Activated CD4-positive, alpha-beta T cell treated with anti-CD3 and anti-CD28 coated beads, Interleukin-2, amount 10 ng/mL, durations not matched to agents 7 days and 5 days (primary cell): ENCODE measurements around the gene ADGRG2. TPM values are rescaled to one million over a fixed set of nuclear protein-coding genes. Genes with fewer than 3 reads are reported as not detected.
A peak's percentile ranks its signal among the peaks of the same experiment; 100 is the strongest.
"Not testable (repeated sequence)": the region's sequence is repeated elsewhere in the genome, so short reads cannot be mapped to it uniquely, and the experiment has no call there.

Source experiments
- CTCF ChIA-PET: fragments of 350-600 bp; sonication (Branson Sonifier 250); formaldehyde crosslinking; loops from one replicate; lab custom pipeline; 2021; ENCODE audit warnings: antibody characterized with exemption; lab: Charles Lee
- POLR2A ChIA-PET: fragments of 350-600 bp; sonication (Branson Sonifier 250); formaldehyde crosslinking; loops from one replicate; lab custom pipeline; 2021; ENCODE audit warnings: antibody characterized with exemption; lab: Charles Lee
- DNase-seq: peaks from one replicate; pipeline ENCODE4 v3.0.0-alpha.2; 2020
- H3K27ac Mint-ChIP-seq: one replicate; pipeline ENCODE4 v1.8.0; 2021; ENCODE audit warnings: mild to moderate bottlenecking, moderate library complexity, mixed read lengths
- H3K27me3 Mint-ChIP-seq: one replicate; pipeline ENCODE4 v1.8.0; 2021; ENCODE audit warnings: mixed read lengths
- H3K36me3 Mint-ChIP-seq: one replicate; pipeline ENCODE4 v1.8.0; 2021; ENCODE audit warnings: low read depth, mixed read lengths
- H3K4me1 Mint-ChIP-seq: one replicate; pipeline ENCODE4 v1.8.0; 2021; ENCODE audit warnings: mixed read lengths
- H3K4me3 Mint-ChIP-seq: one replicate; pipeline ENCODE4 v1.8.0; 2021; ENCODE audit warnings: mild to moderate bottlenecking, moderate library complexity, mixed read lengths
- H3K9me3 Mint-ChIP-seq: one replicate; pipeline ENCODE4 v1.8.0; 2021; ENCODE audit warnings: mixed read lengths
- total RNA-seq, 2 experiments: library from RNA; stranded (reverse); gene quantifications; one replicate each; pipeline ENCODE4 v1.2.3, GENCODE V29; 2021

The ADGRG2 gene
- total RNA-seq, 2 experiments from 2014 or later, result not detected

DNA sequence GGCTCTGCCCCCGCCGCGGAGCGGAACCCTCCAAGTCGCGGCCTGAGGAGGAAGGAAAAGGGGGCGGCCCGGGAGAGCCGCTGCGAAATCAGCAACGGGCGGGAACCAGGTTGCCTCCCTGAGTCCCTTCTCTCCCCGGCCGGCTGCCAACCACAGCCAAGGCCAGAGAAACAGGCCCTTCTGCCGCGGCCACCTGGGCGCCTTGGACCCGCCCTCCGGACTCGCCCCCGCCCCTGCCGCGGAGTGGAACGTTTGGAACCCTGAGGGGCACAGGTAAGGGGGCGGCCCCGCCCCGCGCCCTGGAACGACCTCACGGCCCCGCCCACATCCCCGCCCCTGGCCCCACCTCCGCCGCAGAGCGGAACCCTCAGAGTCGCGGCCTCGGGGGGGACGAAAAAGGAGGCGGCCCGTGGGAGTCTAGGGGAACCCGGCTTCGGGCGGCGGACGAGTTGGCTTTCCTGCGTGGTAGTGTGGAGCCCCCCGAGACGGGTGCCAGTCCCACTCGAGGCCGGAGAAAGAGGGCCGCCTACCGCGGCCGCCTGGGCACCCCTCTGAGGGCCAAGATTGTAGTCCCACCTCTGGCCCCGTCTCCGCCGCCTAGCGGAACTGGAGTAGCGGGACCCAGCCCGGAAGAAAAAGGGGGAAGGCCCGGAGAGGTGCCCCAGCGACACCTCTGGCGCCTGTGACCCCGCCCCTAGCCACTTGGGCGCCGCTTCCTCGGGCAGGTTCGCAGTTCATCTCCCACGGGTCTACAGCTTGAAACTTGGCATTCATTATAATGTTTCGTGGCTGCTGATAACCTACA is 137.7 kb downstream of the ADGRG2 start:
- Mint-ChIP-seq H3K4me1 (peaks cover 20% of the 10 kb centered on the region), H3K4me3 (peak overlapping the region; percentile 75), H3K9me3 (no peaks in the 10 kb centered on the region), H3K27ac (peak overlapping the region; percentile 84), H3K27me3 (no peaks in the 10 kb centered on the region), H3K36me3 (no peaks in the 10 kb centered on the region)
- POLR2A ChIA-PET, result no interaction called here
- peak; percentile 83 for DNase-seq
- CTCF ChIA-PET, result no interaction called here

DNA sequence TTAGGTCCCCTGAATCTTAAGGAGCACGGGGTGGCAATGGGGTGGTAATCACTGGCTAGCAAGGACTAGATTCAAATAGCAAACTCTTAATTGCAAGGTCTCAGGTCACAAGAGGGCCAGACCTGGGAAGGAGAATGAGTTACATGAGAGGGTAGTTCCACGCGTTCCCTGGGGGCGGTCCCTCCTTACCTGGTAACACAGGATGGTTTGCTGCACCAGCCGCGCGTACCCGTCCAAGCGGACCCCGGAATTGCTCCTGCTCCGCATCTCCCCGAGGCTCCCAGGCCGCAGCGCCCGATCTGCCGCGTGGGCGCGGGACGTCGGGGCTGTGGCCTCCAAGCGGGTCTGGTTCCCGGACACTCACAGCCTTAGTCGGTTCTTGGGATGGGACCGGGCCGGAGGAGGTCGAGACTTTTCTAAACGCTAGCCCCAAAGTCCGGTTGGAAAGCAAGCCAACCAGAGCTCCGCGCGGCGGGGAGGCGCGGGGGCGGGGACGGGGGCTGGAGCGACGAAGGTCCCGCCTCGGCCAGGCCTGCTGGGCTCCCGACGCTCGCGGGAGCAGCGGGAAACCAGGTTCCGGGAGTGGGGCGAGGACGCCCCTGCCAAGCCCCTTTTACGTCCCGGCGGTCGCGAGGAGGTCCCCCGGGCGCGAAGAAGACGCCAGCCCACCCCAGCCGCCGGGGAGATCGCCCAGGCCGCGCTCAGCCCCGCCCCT is 138.4 kb downstream of the ADGRG2 start, which contains the start of gene PHKA2:
Gene PHKA2, minus strand, starts transcription at position 449 of the 715 bp plus-strand sequence. Its CDS starts 182 bp downstream, at position 267.
- peak within 1 kb of the TSS; percentile 84 for H3K27ac Mint-ChIP-seq
- ChIA-PET POLR2A (no interaction called here), CTCF (interaction anchor here (0.6 kb wide), 1 partner anchor 398 kb away, joined by 4 read pairs; no protein-coding TSS in a partner anchor)
- peak within 1 kb of the TSS; percentile 75 for H3K4me3 Mint-ChIP-seq
- no peak for DNase-seq
- no peaks in the 10 kb centered on the region for H3K27me3 Mint-ChIP-seq
- peaks cover 20% of the 10 kb centered on the region for H3K4me1 Mint-ChIP-seq
- H3K9me3 Mint-ChIP-seq, result no peaks in the 10 kb centered on the region
- H3K36me3 Mint-ChIP-seq, result no peaks in the 10 kb centered on the region

DNA sequence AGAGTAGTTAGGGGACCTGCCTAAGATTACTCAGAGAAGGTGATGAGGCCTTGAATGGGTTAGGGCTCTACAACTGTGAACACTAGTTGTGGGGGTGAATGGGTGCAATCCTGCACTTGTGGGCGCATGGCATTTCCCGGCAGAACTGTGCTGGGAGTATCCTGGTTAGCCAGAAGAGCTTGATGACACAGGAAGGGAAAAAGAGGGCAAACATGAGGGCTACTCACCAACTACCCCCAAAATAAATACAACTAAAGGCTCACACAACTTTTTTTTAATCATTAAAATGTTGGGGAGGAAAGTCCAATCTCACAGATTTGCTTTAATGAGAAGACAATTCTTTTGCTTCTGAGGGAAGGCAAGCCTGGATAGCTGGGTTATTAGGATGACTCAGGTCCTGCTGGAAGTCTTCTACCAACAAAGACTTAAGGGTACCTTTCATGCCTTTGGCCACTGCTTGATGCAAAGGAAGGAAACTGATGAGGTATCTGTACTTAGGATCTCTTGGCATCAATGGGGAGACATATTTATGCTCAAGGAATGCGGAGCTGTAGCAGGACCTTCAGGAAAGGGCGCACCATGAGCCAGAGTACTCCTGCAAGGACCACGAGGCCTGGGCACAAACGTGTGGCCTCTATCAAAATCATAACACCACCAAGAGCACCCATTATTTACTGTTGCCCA is 141.0 kb downstream of the ADGRG2 start:
- POLR2A ChIA-PET, result no interaction called here

DNA sequence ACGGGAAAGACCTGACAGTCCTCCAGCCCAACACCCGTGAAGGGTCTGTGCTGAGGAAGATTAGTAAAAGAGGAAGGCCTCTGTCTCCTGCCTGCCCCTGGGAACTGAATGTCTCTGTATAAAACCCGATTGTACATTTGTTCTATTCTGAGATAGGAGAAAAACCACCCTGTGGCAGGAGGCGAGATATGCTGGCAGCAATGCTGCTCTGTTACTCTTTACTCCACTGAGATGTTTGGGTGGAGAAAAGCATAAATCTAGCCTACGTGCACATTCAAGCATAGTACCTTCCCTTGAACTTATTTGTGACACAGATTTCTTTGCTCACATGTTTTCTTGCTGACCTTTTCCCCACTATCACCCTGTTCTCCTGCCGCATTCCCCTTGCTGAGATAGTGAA is 142.0 kb downstream of the ADGRG2 start:
- POLR2A ChIA-PET, DNase-seq, H3K27ac Mint-ChIP-seq, H3K27me3 Mint-ChIP-seq, H3K36me3 Mint-ChIP-seq, H3K4me3 Mint-ChIP-seq, H3K9me3 Mint-ChIP-seq: not testable (repeated sequence)
- CTCF ChIA-PET, result interaction anchor here (0.7 kb wide), 1 partner anchor 602 kb away, joined by 5 read pairs; no protein-coding TSS in a partner anchor
- peaks cover 16% of the 10 kb centered on the region for H3K4me1 Mint-ChIP-seq

More for the DNA sequence above, 141.0 kb downstream of the ADGRG2 start:
- CTCF ChIA-PET, result interaction anchor here (0.7 to 1.6 kb wide), 3 partner anchors 15 to 603 kb away, joined by 3 to 5 read pairs (median 4); no protein-coding TSS in a partner anchor
- no peak for DNase-seq
- Mint-ChIP-seq H3K36me3 (no peaks in the 10 kb centered on the region), H3K9me3 (no peaks in the 10 kb centered on the region), H3K4me1 (peaks cover 20% of the 10 kb centered on the region), H3K4me3 (no peak overlapping the region), H3K27me3 (no peaks in the 10 kb centered on the region), H3K27ac (no peak overlapping the region)

DNA sequence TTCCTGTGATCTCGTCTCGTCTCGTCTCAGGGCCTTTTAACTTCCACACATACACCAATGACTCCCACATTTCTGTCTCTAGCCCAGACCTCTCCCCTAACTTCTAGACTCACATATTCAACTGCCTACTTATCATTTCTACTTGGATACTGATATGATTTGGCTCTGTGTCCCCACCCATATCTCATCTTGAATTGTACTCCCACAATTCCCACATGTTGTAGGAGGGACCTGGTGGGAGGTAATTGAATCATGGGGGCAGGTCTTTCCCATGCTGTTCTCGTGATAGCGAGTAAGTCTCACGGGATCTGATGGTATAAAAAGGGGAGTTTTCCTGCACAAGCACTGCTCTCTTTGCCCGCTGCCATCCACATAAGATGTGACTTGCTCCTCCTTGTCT is 147.3 kb downstream of the ADGRG2 start:
- DNase-seq, result no peak
- no peak overlapping the region for H3K27ac Mint-ChIP-seq
- no peaks in the 10 kb centered on the region for H3K36me3 Mint-ChIP-seq
- no peaks in the 10 kb centered on the region for H3K27me3 Mint-ChIP-seq
- no peaks in the 10 kb centered on the region for H3K9me3 Mint-ChIP-seq
- no peaks in the 10 kb centered on the region for H3K4me1 Mint-ChIP-seq
- no peak overlapping the region for H3K4me3 Mint-ChIP-seq
- CTCF ChIA-PET, result no interaction called here
- POLR2A ChIA-PET, result no interaction called here

DNA sequence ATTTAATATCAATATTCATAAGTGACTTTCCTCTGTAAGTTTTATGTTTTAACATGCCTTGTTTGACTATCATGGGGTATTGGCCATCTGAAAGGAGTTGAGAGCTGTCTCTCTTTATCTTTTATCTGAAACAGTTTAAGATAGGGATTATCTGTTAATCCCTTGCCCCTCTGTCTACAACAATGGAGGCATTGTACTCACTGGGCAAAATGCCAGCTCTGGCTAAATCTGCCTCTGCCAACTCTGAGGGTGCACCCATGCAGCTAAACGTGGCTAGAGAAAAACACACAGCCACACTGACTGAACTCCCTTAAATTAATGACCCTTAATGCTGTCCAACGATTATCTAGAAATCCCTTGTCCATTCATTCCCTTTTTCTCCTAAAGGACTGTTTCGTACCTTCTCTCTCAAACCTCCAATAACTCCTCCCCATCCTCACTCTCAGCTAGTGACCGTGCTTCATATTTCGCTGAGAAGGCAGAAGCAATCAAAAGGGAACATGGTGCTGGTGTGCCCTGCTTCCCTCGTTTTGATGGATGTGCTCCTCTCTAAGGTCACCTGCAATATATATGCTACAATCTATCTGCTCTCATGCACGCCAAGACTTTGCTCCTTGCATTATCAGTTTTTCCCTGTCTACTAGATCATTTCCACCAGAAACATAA is 148.6 kb downstream of the ADGRG2 start:
- no peaks in the 10 kb centered on the region for H3K27me3 Mint-ChIP-seq
- POLR2A ChIA-PET, result no interaction called here
- H3K27ac Mint-ChIP-seq, result no peak overlapping the region
- CTCF ChIA-PET, result no interaction called here
- no peaks in the 10 kb centered on the region for H3K4me1 Mint-ChIP-seq
- H3K9me3 Mint-ChIP-seq, result no peaks in the 10 kb centered on the region
- no peak for DNase-seq
- no peaks in the 10 kb centered on the region for H3K36me3 Mint-ChIP-seq
- no peak overlapping the region for H3K4me3 Mint-ChIP-seq

DNA sequence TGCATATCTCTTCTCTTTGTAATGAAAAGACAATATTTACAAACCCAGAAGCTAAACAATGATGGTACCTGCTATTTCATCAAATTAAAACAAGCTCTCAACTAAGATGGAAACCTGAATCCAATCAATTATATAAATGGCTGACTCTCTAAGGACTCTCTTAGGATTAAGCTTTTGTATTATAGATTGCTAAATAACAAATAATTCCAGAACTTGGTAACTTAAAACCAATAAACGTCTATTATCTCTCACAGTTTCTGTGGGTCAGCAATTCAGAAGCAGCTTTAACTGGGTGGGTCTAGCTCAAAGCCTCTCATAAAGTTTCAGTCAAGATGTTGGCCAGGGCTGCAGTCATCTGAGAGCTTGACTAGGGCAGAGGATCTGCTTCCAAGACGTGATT is 150.8 kb downstream of the ADGRG2 start:
- H3K27ac Mint-ChIP-seq, result no peak overlapping the region
- POLR2A ChIA-PET, result no interaction called here
- no peaks in the 10 kb centered on the region for H3K27me3 Mint-ChIP-seq
- no peaks in the 10 kb centered on the region for H3K36me3 Mint-ChIP-seq
- no peak overlapping the region for H3K4me3 Mint-ChIP-seq
- CTCF ChIA-PET, result interaction anchor here (1.2 to 1.5 kb wide), 3 partner anchors 9 to 17 kb away, joined by 3 to 4 read pairs (median 4); no protein-coding TSS in a partner anchor
- no peak for DNase-seq
- no peaks in the 10 kb centered on the region for H3K4me1 Mint-ChIP-seq
- no peaks in the 10 kb centered on the region for H3K9me3 Mint-ChIP-seq

DNA sequence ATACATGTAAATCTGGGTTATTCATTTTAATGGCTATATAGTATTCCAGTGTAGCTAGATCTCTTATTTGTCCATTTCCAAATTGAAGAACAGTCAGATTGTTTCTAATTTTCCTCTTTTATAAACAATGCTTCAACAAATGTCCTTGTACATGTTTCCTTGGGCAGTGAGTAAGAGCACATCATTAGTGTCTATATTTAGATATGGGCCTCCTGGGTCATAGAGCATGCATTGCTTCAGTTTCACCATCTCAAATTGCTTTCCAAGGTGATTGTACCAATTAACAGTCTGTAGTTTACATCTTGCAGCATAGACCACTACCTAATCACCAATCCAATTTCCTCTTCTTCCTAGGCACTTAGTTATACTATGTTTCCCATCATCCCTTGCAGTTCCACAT is 151.8 kb downstream of the ADGRG2 start:
- Mint-ChIP-seq H3K9me3 (no peaks in the 10 kb centered on the region), H3K36me3 (no peaks in the 10 kb centered on the region), H3K27ac (no peak overlapping the region), H3K4me3 (no peak overlapping the region), H3K27me3 (no peaks in the 10 kb centered on the region), H3K4me1 (no peaks in the 10 kb centered on the region)
- CTCF ChIA-PET, result interaction anchor here (1.5 kb wide), 1 partner anchor 16 kb away, joined by 4 read pairs; no protein-coding TSS in a partner anchor
- no peak for DNase-seq
- POLR2A ChIA-PET, result no interaction called here

DNA sequence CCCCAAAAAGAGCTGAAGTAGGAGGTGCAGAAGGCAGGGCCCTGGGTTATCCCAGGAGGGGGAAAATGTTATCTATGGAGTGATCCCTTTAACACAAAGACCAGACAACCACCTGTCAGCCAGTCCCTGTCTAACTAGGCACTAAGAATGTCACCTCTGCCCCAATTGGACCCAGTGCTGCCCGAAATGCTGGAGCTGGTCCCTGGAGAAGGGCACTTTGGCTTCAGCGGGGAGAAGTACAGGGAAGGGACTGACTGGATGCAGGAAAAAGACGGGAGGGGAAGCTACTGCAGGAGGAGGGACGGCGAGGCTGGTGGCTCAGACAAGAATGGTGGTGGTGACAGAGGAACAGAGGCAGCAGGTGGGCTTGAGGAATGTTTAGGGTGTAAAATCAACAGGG is 155.6 kb downstream of the ADGRG2 start:
- no peak for DNase-seq
- H3K27me3 Mint-ChIP-seq, result no peaks in the 10 kb centered on the region
- ChIA-PET POLR2A (no interaction called here), CTCF (interaction anchor here (1.1 to 1.4 kb wide), 2 partner anchors 15 to 25 kb away, joined by 3 to 4 read pairs; no protein-coding TSS in a partner anchor)
- peaks cover 18% of the 10 kb centered on the region for H3K4me1 Mint-ChIP-seq
- no peak overlapping the region for H3K4me3 Mint-ChIP-seq
- H3K27ac Mint-ChIP-seq, result peak overlapping the region; percentile 25
- no peaks in the 10 kb centered on the region for H3K9me3 Mint-ChIP-seq
- H3K36me3 Mint-ChIP-seq, result no peaks in the 10 kb centered on the region

DNA sequence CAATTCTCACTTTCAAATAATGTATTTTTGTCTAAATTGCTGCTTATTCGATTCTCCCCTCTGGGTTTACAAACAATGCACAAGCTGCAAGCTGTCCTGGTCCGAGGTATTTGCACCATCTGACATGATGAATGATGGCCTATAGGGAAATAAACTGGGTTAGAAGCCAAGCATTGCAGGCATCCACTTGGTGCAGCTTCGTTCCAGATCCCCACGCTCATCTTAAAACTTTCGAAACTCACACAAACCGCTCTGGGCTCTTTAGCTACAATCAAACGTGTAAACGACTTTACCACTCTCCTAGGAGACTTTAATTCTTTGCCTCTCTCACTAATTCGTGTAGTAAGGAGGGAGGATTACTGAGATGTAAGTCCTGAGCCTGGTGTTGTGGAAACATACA is 157.4 kb downstream of the ADGRG2 start:
- Mint-ChIP-seq H3K9me3 (no peaks in the 10 kb centered on the region), H3K27ac (no peak overlapping the region), H3K4me1 (peaks cover 25% of the 10 kb centered on the region), H3K27me3 (no peaks in the 10 kb centered on the region), H3K36me3 (no peaks in the 10 kb centered on the region), H3K4me3 (no peak overlapping the region)
- ChIA-PET POLR2A (no interaction called here), CTCF (interaction anchor here (1.3 kb wide), 1 partner anchor 16 kb away, joined by 3 read pairs; no protein-coding TSS in a partner anchor)
- DNase-seq, result no peak

DNA sequence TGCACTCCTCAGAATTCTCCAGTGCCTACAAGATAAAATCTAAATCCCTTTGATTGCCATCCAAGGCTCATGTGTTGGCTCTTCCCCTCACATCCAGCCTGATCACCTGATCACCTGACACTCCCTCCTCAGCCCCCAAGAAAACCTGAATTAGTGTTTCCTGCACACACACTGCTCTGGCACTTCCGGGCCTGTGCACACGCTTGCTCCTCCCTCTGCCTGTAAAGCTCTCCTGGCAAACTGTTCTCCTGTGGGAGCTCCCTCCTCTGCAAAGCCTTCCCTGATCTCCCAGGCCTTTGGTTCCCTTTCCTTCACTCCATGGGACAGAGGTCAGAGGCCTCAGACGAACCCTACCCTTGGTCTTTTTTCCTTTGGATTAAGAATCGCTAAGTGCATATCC is 158.2 kb downstream of the ADGRG2 start:
- no peaks in the 10 kb centered on the region for H3K9me3 Mint-ChIP-seq
- ChIA-PET CTCF (interaction anchor here (1.3 kb wide), 1 partner anchor 15 kb away, joined by 3 read pairs; no protein-coding TSS in a partner anchor), POLR2A (no interaction called here)
- DNase-seq, result no peak
- H3K36me3 Mint-ChIP-seq, result no peaks in the 10 kb centered on the region
- no peak overlapping the region for H3K4me3 Mint-ChIP-seq
- peak overlapping the region; percentile 47 for H3K27ac Mint-ChIP-seq
- peaks cover 29% of the 10 kb centered on the region for H3K4me1 Mint-ChIP-seq
- no peaks in the 10 kb centered on the region for H3K27me3 Mint-ChIP-seq

DNA sequence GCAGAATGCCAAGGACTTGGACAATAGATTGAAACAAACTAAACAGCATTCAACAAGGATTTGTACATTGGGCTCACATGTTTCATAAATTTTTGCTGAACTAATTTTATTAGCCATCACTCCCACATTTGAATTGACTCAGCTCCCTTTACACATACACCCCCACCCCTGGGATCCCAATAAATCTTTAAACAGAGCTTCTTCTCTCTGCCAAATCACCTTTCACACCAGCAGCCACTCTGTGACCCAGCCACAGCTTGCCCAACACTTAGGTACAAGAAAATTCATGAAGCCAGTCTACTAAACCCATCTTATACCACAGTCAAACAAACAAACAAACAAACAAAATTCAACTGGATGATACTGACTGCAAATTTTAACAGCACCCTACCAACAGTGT is 159.9 kb downstream of the ADGRG2 start:
- Mint-ChIP-seq H3K27me3 (no peaks in the 10 kb centered on the region), H3K36me3 (no peaks in the 10 kb centered on the region), H3K4me1 (peaks cover 29% of the 10 kb centered on the region), H3K4me3 (no peak overlapping the region), H3K9me3 (no peaks in the 10 kb centered on the region), H3K27ac (no peak overlapping the region)
- CTCF ChIA-PET, result interaction anchor here (1.0 kb wide), 1 partner anchor 9 kb away, joined by 4 read pairs; no protein-coding TSS in a partner anchor
- POLR2A ChIA-PET, result no interaction called here
- DNase-seq, result no peak
